ENCODE results near the gene DOC2B.
A peak's percentile ranks its signal among the peaks of the same experiment; 100 is the strongest.
"Not testable (repeated sequence)": the region's sequence is repeated elsewhere in the genome, so short reads cannot be mapped to it uniquely, and the experiment has no call there.

Gene DOC2B

GRCh38 chr17:187130-187529, 5.7 kb upstream of the DOC2B start:
- no peak for DNase-seq

- no peak for DNase-seq
Measured at GRCh38 chr17:185445-186138, 4.1 kb upstream of the DOC2B start.

- DNase-seq: no peak
Measured at GRCh38 chr17:183021-183420, 1.6 kb upstream of the DOC2B start.

GRCh38 chr17:182050-182751, 751 bp upstream of the DOC2B start:
- no peak for DNase-seq

GRCh38 chr17:180381-181244, 837 bp downstream of the DOC2B start:
- no peak for DNase-seq

- DNase-seq: no peak
Measured at GRCh38 chr17:179781-180380, 1.6 kb downstream of the DOC2B start.

- DNase-seq: no peak
Measured at GRCh38 chr17:179066-179432, 2.4 kb downstream of the DOC2B start.

- DNase-seq: no peak
Measured at GRCh38 chr17:178292-179065, 3.0 kb downstream of the DOC2B start.

- no peak for DNase-seq
Measured at GRCh38 chr17:177762-178161, 3.7 kb downstream of the DOC2B start.

- DNase-seq: no peak
Measured at GRCh38 chr17:177155-177554, 4.3 kb downstream of the DOC2B start.

- DNase-seq: no peak
Measured at GRCh38 chr17:173166-173911, 8.1 kb downstream of the DOC2B start.

- no peak for DNase-seq
Measured at GRCh38 chr17:172401-172800, 9.0 kb downstream of the DOC2B start.

GRCh38 chr17:171871-172270, 9.6 kb downstream of the DOC2B start:
- DNase-seq: no peak

- DNase-seq: no peak
Measured at GRCh38 chr17:170130-170670, 11.2 kb downstream of the DOC2B start.

- DNase-seq: not testable (repeated sequence)
Measured at GRCh38 chr17:168614-169013, 12.8 kb downstream of the DOC2B start.

GRCh38 chr17:165939-166338, 15.5 kb downstream of the DOC2B start:
- DNase-seq: no peak

- peak; percentile 45 for DNase-seq
Measured at GRCh38 chr17:164303-165235, 16.9 kb downstream of the DOC2B start.

GRCh38 chr17:163514-164098, 17.8 kb downstream of the DOC2B start:
- no peak for DNase-seq

GRCh38 chr17:162689-163088, 18.8 kb downstream of the DOC2B start:
- no peak for DNase-seq

GRCh38 chr17:161481-161880, 20.0 kb downstream of the DOC2B start:
- DNase-seq: no peak

All from MV-4-11 (cell line).